PC-3 (cell line): Measurements from ENCODE around the gene PRH2. TPM values are rescaled to one million over a fixed set of nuclear protein-coding genes. Genes with fewer than 3 reads are reported as not detected.

ENCODE experiments used
- ATAC-seq: fragments of 200-7000 bp; cut with Tn5 transposase; 2 replicates; pipeline ENCODE4 v1.9.1; 2020; ENCODE audit warnings: mild to moderate bottlenecking, moderate library complexity
- BruUV-seq: library from RNA; stranded (reverse); fragments of 400-500 nt; replicated peaks from 2 replicates; lab custom pipeline; 2021; lab: Mats Ljungman, UMichigan
- CTCF ChIA-PET: fragments of 300-600 bp; sonication (Branson Sonifier 250); formaldehyde crosslinking; loops from one replicate; lab custom pipeline; 2022; ENCODE audit warnings: antibody characterized with exemption; lab: Charles Lee
- POLR2A ChIA-PET: fragments of 300-600 bp; sonication (Branson Sonifier 250); formaldehyde crosslinking; loops from one replicate; lab custom pipeline; 2022; ENCODE audit warnings: antibody characterized with exemption; ENCODE audit not compliant: unreplicated experiment; lab: Charles Lee
- DNase-seq: peaks from one replicate; pipeline ENCODE4 v3.0.0-alpha.2; 2015
- H2AFZ ChIP-seq: fragments of 300-600 bp; sonication (generic); 2 replicates; pipeline ENCODE4 v1.6.0; 2016; ENCODE audit warnings: antibody characterized with exemption, low read length
- H3F3A ChIP-seq: fragments of 300-600 bp; sonication (generic); one replicate; pipeline ENCODE4 v1.6.0; 2017; ENCODE audit warnings: antibody characterized with exemption, low read length, control low read depth, mild to moderate bottlenecking; ENCODE audit not compliant: unreplicated experiment
- H3K27ac ChIP-seq: fragments of 300-600 bp; sonication (generic); 2 replicates; pipeline ENCODE4 v1.5.1; 2016; ENCODE audit warnings: mild to moderate bottlenecking, low read length
- H3K27me3 ChIP-seq: fragments of 300-600 bp; sonication (generic); 2 replicates; pipeline ENCODE4 v1.6.1; 2016; ENCODE audit warnings: low read length, mixed read lengths
- H3K36me3 ChIP-seq: fragments of 300-600 bp; sonication (generic); 2 replicates; pipeline ENCODE4 v1.6.1; 2016; ENCODE audit warnings: low read depth, mixed run types, low read length, mixed read lengths
- H3K4me1 ChIP-seq: fragments of 300-600 bp; sonication (generic); 2 replicates; pipeline ENCODE4 v1.5.1; 2016; ENCODE audit warnings: low read length; ENCODE audit not compliant: insufficient read depth
- H3K4me2 ChIP-seq: fragments of 300-600 bp; sonication (generic); 2 replicates; pipeline ENCODE4 v1.6.0; 2016; ENCODE audit warnings: low read length
- H3K4me3 ChIP-seq: fragments of 300-600 bp; sonication (generic); 2 replicates; pipeline ENCODE4 v1.5.1; 2016; ENCODE audit warnings: mild to moderate bottlenecking, low read length, mixed read lengths
- H3K79me2 ChIP-seq: fragments of 300-600 bp; sonication (generic); 2 replicates; pipeline ENCODE4 v1.6.1; 2017; ENCODE audit warnings: low read length, mixed read lengths
- H3K9ac ChIP-seq: fragments of 300-600 bp; sonication (generic); 2 replicates; pipeline ENCODE4 v1.6.0; 2016; ENCODE audit warnings: mild to moderate bottlenecking, low read length
- H3K9me2 ChIP-seq: fragments of 300-600 bp; sonication (generic); replicated peaks from 2 replicates; pipeline ENCODE4 v1.6.1; 2016; ENCODE audit warnings: mixed run types, low read length, mixed read lengths
- H3K9me3 ChIP-seq: fragments of 300-600 bp; sonication (generic); 2 replicates; pipeline ENCODE4 v1.6.1; 2016; ENCODE audit warnings: low read length, mixed read lengths
- H4K20me1 ChIP-seq: fragments of 300-600 bp; sonication (generic); 2 replicates; pipeline ENCODE4 v1.6.1; 2016; ENCODE audit warnings: low read length, mixed read lengths
- EZH2 ChIP-seq: fragments of 300-600 bp; sonication (generic); IDR thresholded peaks from one replicate; pipeline ENCODE4 v1.6.1; 2017; ENCODE audit warnings: antibody characterized with exemption, mild to moderate bottlenecking, low read length; ENCODE audit not compliant: unreplicated experiment
- EZH2phosphoT487 ChIP-seq: fragments of 300-600 bp; sonication (generic); IDR thresholded peaks from 2 replicates; pipeline ENCODE4 v1.6.1; 2018; ENCODE audit warnings: mild to moderate bottlenecking, antibody characterized with exemption, low read length, borderline replicate concordance
- intact Hi-C: fragments of 100-400 bp; cut with micrococcal nuclease; formaldehyde crosslinking; loops from 2 replicates; pipeline ENCODE4 v1.9.0; 2023
- total RNA-seq: library from RNA; depleted of rRNA; stranded (reverse); fragments of >200 nt; gene quantifications from 2 replicates; pipeline ENCODE4 v1.2.3, GENCODE V29; 2014
- TF ChIP-seq, protein P1 (sequence below): fragments of 300-600 bp; sonication (generic); conservative IDR thresholded peaks from 2 replicates; pipeline ENCODE4 v1.5.1; 2017; ENCODE audit warnings: antibody characterized with exemption, low read depth, mild to moderate bottlenecking, low read length

The PRH2 gene
- total RNA-seq, 1 experiment from 2014 or later: not detected

- DNase-seq (no peak), ATAC-seq (no peak)
- H2AFZ ChIP-seq: no peak overlapping the region
- H3K9ac ChIP-seq: no peak overlapping the region
- H4K20me1 ChIP-seq: no peaks in the 10 kb centered on the region
- POLR2A ChIA-PET: no interaction called here
- no peak overlapping the region for H3K4me3 ChIP-seq
- H3K27ac ChIP-seq: no peak overlapping the region
- H3K4me1 ChIP-seq: no peaks in the 10 kb centered on the region
- H3K36me3 ChIP-seq: no peaks in the 10 kb centered on the region
- TF ChIP-seq, protein P1, sequence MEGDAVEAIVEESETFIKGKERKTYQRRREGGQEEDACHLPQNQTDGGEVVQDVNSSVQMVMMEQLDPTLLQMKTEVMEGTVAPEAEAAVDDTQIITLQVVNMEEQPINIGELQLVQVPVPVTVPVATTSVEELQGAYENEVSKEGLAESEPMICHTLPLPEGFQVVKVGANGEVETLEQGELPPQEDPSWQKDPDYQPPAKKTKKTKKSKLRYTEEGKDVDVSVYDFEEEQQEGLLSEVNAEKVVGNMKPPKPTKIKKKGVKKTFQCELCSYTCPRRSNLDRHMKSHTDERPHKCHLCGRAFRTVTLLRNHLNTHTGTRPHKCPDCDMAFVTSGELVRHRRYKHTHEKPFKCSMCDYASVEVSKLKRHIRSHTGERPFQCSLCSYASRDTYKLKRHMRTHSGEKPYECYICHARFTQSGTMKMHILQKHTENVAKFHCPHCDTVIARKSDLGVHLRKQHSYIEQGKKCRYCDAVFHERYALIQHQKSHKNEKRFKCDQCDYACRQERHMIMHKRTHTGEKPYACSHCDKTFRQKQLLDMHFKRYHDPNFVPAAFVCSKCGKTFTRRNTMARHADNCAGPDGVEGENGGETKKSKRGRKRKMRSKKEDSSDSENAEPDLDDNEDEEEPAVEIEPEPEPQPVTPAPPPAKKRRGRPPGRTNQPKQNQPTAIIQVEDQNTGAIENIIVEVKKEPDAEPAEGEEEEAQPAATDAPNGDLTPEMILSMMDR: no peak
- TF ChIP-seq EZH2 (no peak), EZH2phosphoT487 (no peak)
- H3K9me2 ChIP-seq: no peaks in the 10 kb centered on the region
- H3K4me2 ChIP-seq: no peak overlapping the region
- no peaks in the 10 kb centered on the region for H3K9me3 ChIP-seq
- BruUV-seq: no TSS peak
- H3K27me3 ChIP-seq: no peaks in the 10 kb centered on the region
- intact Hi-C loops: no loop called here
- CTCF ChIA-PET: no interaction called here
- no peaks in the 10 kb centered on the region for H3K79me2 ChIP-seq
- H3F3A ChIP-seq: no peaks in the 10 kb centered on the region
Measured at GRCh38 chr12:10965476-10965875, 36.4 kb downstream of the PRH2 start.

GRCh38 chr12:10966314-10966713 is 37.3 kb downstream of the PRH2 start:
- no peak for ATAC-seq
- ChIA-PET CTCF (no interaction called here), POLR2A (no interaction called here)
- Histone ChIP-seq H3K9me3 (no peaks in the 10 kb centered on the region), H3K27ac (no peak overlapping the region), H3K79me2 (no peaks in the 10 kb centered on the region), H4K20me1 (no peaks in the 10 kb centered on the region), H3F3A (no peaks in the 10 kb centered on the region), H3K9me2 (no peaks in the 10 kb centered on the region), H3K36me3 (no peaks in the 10 kb centered on the region), H2AFZ (no peak overlapping the region), H3K27me3 (no peaks in the 10 kb centered on the region), H3K9ac (no peak overlapping the region), H3K4me1 (no peaks in the 10 kb centered on the region), H3K4me2 (no peak overlapping the region), H3K4me3 (no peak overlapping the region)
- no TSS peak for BruUV-seq
- no peak for DNase-seq
- TF ChIP-seq EZH2phosphoT487 (no peak), EZH2 (no peak)
- TF ChIP-seq, protein P1: no peak
- intact Hi-C loops: no loop called here

DNA sequence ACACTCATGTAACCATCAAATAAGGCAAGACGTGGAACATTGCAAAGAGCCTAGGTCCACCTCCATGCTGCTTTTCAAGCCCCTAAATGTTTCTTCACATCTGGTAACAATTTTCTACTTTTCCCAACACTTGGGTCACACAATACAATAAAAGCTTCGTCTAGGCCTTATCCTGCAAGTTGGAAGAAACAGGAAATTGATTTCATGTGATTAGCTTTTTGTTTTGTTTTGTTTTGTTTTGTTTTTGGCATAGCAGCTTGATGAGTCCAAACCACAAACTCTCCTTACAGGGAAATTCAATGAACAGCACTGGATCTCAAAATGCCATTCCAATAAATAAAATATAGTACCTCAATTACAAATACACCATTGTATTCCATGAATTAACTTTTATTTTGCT is 38.4 kb downstream of the PRH2 start:
- no peaks in the 10 kb centered on the region for H3K79me2 ChIP-seq
- DNase-seq (no peak), ATAC-seq (no peak)
- H3K4me2 ChIP-seq: no peak overlapping the region
- H4K20me1 ChIP-seq: no peaks in the 10 kb centered on the region
- TF ChIP-seq EZH2 (no peak), EZH2phosphoT487 (no peak)
- TF ChIP-seq, protein P1: no peak
- no peak overlapping the region for H3K4me3 ChIP-seq
- intact Hi-C loops: no loop called here
- no peak overlapping the region for H3K27ac ChIP-seq
- POLR2A ChIA-PET: no interaction called here
- H3F3A ChIP-seq: no peaks in the 10 kb centered on the region
- no TSS peak for BruUV-seq
- no peak overlapping the region for H3K9ac ChIP-seq
- H3K9me3 ChIP-seq: no peaks in the 10 kb centered on the region
- no peaks in the 10 kb centered on the region for H3K36me3 ChIP-seq
- no peaks in the 10 kb centered on the region for H3K9me2 ChIP-seq
- CTCF ChIA-PET: no interaction called here
- H2AFZ ChIP-seq: no peak overlapping the region
- no peaks in the 10 kb centered on the region for H3K27me3 ChIP-seq
- no peaks in the 10 kb centered on the region for H3K4me1 ChIP-seq
